Hepatocyte (in vitro differentiated cells): ENCODE results near the gene PPP1R13L. TPM values are rescaled to one million over a fixed set of nuclear protein-coding genes. Genes with fewer than 3 reads are reported as not detected.

Experiments used
- DNase-seq: peaks from one replicate; pipeline ENCODE4 v3.0.0-alpha.2; 2016; ENCODE audit warnings: low spot score
- H2AFZ ChIP-seq: fragments of 200-600 bp; sonication (generic); 2 replicates; pipeline ENCODE4 v1.6.0; 2016; ENCODE audit warnings: antibody characterized with exemption, mild to moderate bottlenecking
- H3K27ac ChIP-seq: fragments of 200-600 bp; sonication (generic); 2 replicates; pipeline ENCODE4 v1.5.1; 2016; ENCODE audit warnings: mild to moderate bottlenecking
- H3K27me3 ChIP-seq: fragments of 200-600 bp; sonication (generic); 2 replicates; pipeline ENCODE4 v1.6.1; 2016
- H3K36me3 ChIP-seq: fragments of 200-600 bp; sonication (generic); replicated peaks from 2 replicates; pipeline ENCODE4 v1.5.1; 2016; ENCODE audit warnings: low read depth; ENCODE audit not compliant: insufficient read depth
- H3K4me1 ChIP-seq: fragments of 200-600 bp; sonication (generic); 2 replicates; pipeline ENCODE4 v1.5.1; 2016; ENCODE audit warnings: mild to moderate bottlenecking, moderate library complexity; ENCODE audit not compliant: insufficient read depth
- H3K4me2 ChIP-seq: fragments of 200-600 bp; sonication (generic); 2 replicates; pipeline ENCODE4 v1.6.0; 2016
- H3K4me3 ChIP-seq: fragments of 200-600 bp; sonication (generic); 2 replicates; pipeline ENCODE4 v1.5.1; 2016; ENCODE audit warnings: mild to moderate bottlenecking
- H3K79me2 ChIP-seq: fragments of 200-600 bp; sonication (generic); 2 replicates; pipeline ENCODE4 v1.6.0; 2017; ENCODE audit warnings: mild to moderate bottlenecking
- H3K9me2 ChIP-seq: fragments of 200-600 bp; sonication (generic); replicated peaks from 2 replicates; pipeline ENCODE4 v1.6.0; 2017; ENCODE audit warnings: mild to moderate bottlenecking; ENCODE audit not compliant: insufficient read depth
- H3K9me3 ChIP-seq: fragments of 200-600 bp; sonication (generic); 2 replicates; pipeline ENCODE4 v1.5.1; 2016; ENCODE audit warnings: low read depth, mild to moderate bottlenecking
- H4K20me1 ChIP-seq: fragments of 200-600 bp; sonication (generic); 2 replicates; pipeline ENCODE4 v1.6.0; 2016; ENCODE audit warnings: mild to moderate bottlenecking; ENCODE audit not compliant: insufficient read depth, poor library complexity, severe bottlenecking
- EZH2 ChIP-seq: fragments of 200-600 bp; sonication (generic); IDR thresholded peaks from 2 replicates; pipeline ENCODE4 v1.6.1; 2016; ENCODE audit warnings: antibody characterized with exemption, mild to moderate bottlenecking, borderline replicate concordance
- EZH2phosphoT487 ChIP-seq: fragments of 200-600 bp; sonication (generic); IDR thresholded peaks from one replicate; pipeline ENCODE4 v1.6.1; 2018; ENCODE audit warnings: antibody characterized with exemption, mild to moderate bottlenecking, low read depth, moderate library complexity; ENCODE audit not compliant: unreplicated experiment, severe bottlenecking
- WGBS: methylation state at CpG from one replicate; pipeline ENCODE4 v1.1.6; 2016; ENCODE audit warnings: low lambda C conversion rate; ENCODE audit errors: missing lambda C conversion rate; 5-methylcytosine and 5-hydroxymethylcytosine counted together
- polyA plus RNA-seq: library from polyadenylated mRNA; unstranded; fragments of >200 nt; fragmentation: Nextera tagmentation; extraction: Ambion mirVana; gene quantifications from 2 replicates; pipeline ENCODE4 v1.2.1, GENCODE V29; 2016
- total RNA-seq: library from RNA; depleted of rRNA; stranded (reverse); fragments of >200 nt; gene quantifications from 2 replicates; pipeline ENCODE4 v1.2.3, GENCODE V29; 2014
- TF ChIP-seq, protein P1 (sequence below): fragments of 200-600 bp; sonication (generic); IDR thresholded peaks from 2 replicates; pipeline ENCODE4 v1.5.1; 2016; ENCODE audit warnings: antibody characterized with exemption, mild to moderate bottlenecking; ENCODE audit not compliant: poor library complexity

PPP1R13L gene
- total and polyA plus RNA-seq, 2 experiments from 2014 or later = 8.7 to 14.8 TPM

DNA sequence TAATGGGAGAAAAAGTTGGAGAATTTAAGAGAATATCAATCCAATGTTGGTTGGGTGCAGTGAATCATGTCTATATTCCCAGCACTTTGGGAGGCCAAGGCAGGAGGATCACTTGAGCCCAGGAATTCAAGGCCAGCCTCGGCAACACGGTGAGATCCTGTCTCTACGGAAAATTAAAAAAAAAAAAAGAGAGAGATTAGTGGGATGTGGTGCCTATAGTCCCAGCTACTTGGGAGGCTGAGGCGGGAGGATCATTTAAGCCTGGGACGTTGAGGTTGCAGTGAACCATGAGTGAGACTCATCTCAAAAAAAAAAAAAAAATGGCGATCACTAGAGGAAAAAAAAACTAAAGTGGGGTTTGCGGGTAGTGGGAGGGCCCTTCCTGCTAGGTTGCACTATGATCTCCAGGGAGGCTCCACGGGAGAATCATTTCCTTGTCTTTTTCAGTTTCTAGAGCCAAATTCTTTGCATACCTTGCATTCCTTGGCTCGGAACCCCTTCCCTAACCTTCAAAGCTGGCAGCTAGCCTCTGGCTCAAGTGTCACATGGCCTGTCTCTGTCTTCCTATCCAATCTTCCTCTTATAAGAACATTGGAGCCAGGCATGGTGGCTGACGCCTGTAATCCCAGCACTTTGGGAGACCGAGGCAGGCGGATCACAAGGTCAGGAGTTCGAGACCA, 28.7 kb downstream of the PPP1R13L start:
- TF ChIP-seq, protein P1, sequence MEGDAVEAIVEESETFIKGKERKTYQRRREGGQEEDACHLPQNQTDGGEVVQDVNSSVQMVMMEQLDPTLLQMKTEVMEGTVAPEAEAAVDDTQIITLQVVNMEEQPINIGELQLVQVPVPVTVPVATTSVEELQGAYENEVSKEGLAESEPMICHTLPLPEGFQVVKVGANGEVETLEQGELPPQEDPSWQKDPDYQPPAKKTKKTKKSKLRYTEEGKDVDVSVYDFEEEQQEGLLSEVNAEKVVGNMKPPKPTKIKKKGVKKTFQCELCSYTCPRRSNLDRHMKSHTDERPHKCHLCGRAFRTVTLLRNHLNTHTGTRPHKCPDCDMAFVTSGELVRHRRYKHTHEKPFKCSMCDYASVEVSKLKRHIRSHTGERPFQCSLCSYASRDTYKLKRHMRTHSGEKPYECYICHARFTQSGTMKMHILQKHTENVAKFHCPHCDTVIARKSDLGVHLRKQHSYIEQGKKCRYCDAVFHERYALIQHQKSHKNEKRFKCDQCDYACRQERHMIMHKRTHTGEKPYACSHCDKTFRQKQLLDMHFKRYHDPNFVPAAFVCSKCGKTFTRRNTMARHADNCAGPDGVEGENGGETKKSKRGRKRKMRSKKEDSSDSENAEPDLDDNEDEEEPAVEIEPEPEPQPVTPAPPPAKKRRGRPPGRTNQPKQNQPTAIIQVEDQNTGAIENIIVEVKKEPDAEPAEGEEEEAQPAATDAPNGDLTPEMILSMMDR = no peak
- TF ChIP-seq EZH2 (no peak), EZH2phosphoT487 (no peak)
- Histone ChIP-seq H2AFZ (no peak overlapping the region), H3K4me2 (no peak overlapping the region), H3K4me1 (no peaks in the 10 kb centered on the region), H3K79me2 (no peaks in the 10 kb centered on the region), H3K36me3 (no peaks in the 10 kb centered on the region), H3K9me3 (no peaks in the 10 kb centered on the region), H3K9me2 (no peaks in the 10 kb centered on the region), H4K20me1 (no peaks in the 10 kb centered on the region), H3K27ac (no peak overlapping the region), H3K4me3 (no peak overlapping the region), H3K27me3 (no peaks in the 10 kb centered on the region)
- 53% methylated on average over 13 of the region's 13 CpGs for WGBS
- DNase-seq = peak; percentile 38

DNA sequence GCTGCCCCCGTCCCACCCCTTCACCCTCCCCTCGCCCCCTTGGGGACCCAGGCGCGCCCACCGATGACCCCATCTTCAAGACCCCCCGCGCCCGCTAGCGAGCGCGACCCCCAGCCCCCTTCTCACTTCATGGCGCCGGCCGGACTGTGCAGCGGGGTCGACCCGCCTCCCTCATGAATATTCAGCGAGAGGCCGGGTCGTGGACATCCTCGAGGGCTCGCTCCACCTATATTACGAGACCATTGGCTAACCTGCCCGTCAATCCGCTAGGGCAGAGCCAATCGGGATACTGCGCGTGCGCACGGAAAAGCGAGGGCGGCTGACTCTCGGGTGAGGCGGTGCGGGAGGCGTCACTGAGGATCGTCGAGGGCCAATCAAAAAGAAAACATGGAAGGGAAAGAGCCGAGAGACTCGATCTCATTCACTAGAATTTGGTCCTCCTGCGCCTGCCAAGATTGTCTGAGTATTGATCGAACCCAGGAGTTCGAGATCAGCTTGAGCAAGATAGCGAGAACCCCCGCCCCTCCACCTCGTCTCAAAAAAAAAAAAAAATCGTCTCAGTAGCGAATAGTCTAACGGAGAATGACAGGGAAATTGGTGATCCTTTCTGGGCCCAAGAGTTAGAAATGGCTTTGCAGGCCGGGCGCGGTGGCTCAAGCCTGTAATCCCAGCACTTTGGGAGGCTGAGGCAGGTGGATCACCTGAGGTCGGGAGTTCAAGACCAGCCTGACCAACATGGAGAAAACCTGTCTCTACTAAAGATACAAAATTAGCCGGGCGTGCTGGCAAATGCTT, 34.3 kb downstream of the PPP1R13L start, which contains the start of gene ERCC2:
Gene ERCC2 (minus strand): TSS at position 164 of the 795 bp plus-strand sequence. CDS start 33 bp downstream, at position 131.
- Histone ChIP-seq H3K4me3 (peak within 1 kb of the TSS; percentile 56), H3K36me3 (no peaks in the 10 kb centered on the region), H2AFZ (peak within 1 kb of the TSS; percentile 71), H3K4me2 (peak within 1 kb of the TSS; percentile 89), H3K4me1 (no peaks in the 10 kb centered on the region), H3K27ac (peak within 1 kb of the TSS; percentile 80), H3K79me2 (peaks cover 10% of the 10 kb centered on the region), H4K20me1 (no peaks in the 10 kb centered on the region), H3K27me3 (no peaks in the 10 kb centered on the region), H3K9me2 (no peaks in the 10 kb centered on the region), H3K9me3 (no peaks in the 10 kb centered on the region)
- TF ChIP-seq EZH2 (no peak), EZH2phosphoT487 (no peak)
- TF ChIP-seq, protein P1 = no peak
- peak; percentile 99 for DNase-seq
- 7% methylated on average over 49 of the region's 55 CpGs for WGBS

DNA sequence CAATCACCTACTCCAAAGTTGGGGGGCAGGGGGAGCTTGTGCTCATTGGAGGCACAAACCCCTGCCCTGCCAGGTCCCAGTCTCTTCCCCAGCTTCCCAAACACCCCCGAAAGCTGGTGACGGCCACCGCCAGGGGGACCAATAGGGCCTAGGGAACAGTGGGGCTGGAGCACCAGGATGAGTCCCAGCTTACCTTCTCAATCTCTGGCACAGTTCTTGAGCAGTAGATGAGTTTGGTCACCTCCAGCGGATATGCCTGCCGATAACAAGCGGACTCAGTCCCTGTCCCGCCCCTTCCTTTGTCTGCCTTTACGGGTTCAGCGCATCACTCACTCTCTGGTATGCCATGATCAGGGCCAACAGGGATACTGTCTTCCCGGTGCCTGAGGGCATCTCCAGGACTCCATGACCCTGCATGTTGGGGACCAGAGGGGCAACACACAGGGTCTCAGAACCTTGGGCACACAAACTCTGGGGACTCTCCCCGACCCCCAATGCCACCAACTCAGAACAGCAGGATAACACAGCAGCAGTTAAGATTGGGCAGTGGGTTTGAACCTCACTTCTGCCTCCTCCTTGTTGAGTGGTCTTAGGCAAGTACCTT, 36.0 kb downstream of the PPP1R13L start:
- WGBS = 97% methylated on average over 11 of the region's 11 CpGs
- Histone ChIP-seq H3K4me2 (no peak overlapping the region), H3K27ac (no peak overlapping the region), H3K9me3 (no peaks in the 10 kb centered on the region), H3K79me2 (peaks cover 10% of the 10 kb centered on the region), H4K20me1 (no peaks in the 10 kb centered on the region), H3K9me2 (no peaks in the 10 kb centered on the region), H3K4me1 (no peaks in the 10 kb centered on the region), H3K36me3 (no peaks in the 10 kb centered on the region), H3K27me3 (no peaks in the 10 kb centered on the region), H3K4me3 (no peak overlapping the region), H2AFZ (no peak overlapping the region)
- no peak for TF ChIP-seq EZH2
- TF ChIP-seq, protein P1 = no peak
- TF ChIP-seq EZH2phosphoT487 = no peak
- DNase-seq = no peak
